ENCODE results near the gene MRPL46.
"Not testable (repeated sequence)": the region's sequence is repeated elsewhere in the genome, so short reads cannot be mapped to it uniquely, and the experiment has no call there.

The MRPL46 gene

GRCh38 chr15:88438181-88438580 lies 29.0 kb downstream of the MRPL46 start:
- no peak for DNase-seq

DNA sequence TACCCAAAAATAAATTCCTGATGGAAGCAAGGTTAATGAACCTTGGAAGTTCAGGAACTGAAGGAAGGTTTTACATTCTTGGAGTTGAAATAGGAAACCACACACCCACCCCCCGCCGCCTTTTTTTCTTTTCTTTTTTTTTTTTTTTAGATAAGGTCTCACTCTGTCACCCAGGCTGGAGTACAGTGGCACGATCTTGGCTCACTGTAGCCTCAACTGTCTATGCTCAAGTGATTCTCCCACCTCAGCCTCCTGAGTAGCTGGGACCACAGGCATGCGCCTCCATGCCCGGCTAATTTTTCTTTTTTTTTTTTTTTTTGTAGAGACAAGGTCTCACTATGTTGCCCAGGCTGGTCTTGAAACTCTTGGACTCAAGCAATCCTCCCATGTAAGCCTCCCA lies 33.1 kb downstream of the MRPL46 start:
- DNase-seq, result not testable (repeated sequence)

DNA sequence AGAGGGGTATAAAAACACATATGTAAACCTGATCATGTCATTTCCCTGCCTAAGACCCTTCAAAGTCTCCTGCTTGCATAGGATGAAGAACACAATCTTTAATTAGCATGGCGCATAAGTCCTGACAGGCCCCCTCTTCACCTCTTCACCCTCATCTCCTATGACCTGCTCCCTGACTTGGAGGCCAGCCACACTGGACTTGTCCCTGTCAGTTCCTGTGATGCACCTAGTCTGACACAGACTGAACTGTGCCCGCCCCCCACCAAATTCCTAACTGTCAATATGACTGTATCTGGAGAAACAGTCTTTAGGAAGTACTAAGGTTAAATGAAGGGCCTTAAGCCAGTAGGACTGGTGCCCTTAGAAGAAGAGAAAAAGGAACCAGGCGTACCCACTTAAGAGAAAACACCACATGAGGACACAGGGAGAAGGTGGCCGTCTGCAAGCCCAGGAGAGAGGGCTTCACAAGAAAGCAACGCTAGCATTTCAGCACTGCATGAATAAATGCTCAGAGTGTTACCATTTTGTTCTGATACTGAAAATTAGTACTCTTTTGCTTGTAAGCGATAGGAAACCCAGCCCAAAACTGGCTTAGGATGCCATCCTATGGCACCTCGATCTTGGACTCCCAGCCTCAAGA lies 34.0 kb downstream of the MRPL46 start:
- no peak for DNase-seq

- no peak for DNase-seq
These were observed 35.7 kb downstream of the MRPL46 start for GRCh38 chr15:88431441-88431840.

DNA sequence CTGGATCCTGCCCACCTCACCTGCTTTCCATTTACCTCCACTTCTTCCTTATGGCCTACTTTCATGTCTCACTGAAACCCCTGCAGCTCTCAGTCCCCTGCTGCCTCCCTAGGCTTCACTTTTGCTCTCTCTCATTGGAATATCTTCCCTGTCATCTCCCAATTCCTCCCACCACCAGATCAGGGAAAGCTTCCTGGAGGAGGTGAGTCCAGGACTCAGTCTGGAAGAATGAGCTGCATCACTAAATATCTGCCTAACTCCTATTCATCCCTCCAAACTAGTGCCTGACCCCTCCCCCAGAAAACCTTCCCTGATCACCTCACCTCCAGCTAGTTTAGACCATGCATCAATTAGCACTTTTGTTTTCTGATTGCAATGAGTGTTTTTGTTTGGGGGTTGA lies 37.1 kb downstream of the MRPL46 start:
- no peak for DNase-seq

DNA sequence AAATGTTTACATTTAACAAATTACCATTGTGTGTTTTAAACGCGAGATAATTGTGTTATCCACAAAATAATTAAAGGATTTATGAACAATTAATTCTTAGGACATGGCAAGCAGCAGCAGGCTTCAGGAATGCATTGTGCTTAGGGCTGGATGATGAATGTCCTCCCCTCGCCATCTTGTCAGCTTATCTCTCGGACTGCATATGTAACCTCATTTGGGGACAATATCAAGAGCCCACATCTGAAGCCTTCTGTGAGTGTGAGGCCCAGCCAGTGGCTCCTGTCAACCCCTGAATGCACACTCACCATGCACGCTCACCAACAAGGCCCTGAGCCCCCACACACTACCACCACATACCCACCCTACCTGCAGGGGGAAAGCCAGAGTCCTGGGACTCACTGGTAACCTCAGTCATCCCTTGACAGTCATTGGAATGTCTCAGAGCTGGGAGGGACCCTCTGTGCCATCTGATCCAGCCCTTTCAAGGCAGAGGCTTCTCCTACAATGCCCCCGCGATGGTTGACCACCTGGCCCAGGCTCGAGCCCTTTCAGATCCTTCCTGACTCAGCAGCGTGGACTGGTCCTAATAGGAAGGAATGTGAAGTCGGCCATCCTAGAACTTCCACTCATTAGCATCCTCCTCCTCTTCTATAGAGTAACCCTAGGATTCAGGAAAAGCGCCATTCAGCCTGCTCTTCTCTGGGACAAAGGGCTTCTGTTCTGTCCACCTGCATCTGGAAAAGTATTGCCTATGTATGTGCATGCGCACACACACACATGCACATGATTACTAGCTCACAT lies 38.2 kb downstream of the MRPL46 start:
- DNase-seq, result no peak

GRCh38 chr15:88428053-88428452 lies 39.1 kb downstream of the MRPL46 start:
- DNase-seq, result no peak

DNA sequence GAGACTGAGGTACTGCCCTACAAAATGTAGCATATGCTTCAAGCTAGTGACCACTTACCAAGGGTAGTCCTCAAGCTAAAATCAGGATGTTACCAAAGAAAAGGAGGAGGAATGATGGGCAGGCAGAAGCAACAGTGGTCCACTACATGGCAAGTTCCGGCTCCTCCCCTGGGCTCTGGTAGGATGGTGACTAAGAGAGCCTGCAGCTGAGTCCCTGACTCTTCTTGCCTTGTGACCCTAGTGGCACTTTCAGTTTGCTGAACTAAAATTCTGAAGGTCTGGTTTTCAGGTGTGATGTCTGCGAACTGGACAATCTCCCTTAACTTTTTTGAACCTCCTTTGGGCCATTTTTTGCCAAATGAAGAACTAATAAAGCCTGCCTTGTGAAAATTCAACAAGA lies 40.9 kb downstream of the MRPL46 start:
- DNase-seq, result no peak

GRCh38 chr15:88423331-88423730 lies 43.9 kb downstream of the MRPL46 start:
- no peak for DNase-seq

- DNase-seq, result no peak
These were observed 47.4 kb downstream of the MRPL46 start for GRCh38 chr15:88419830-88420229.

All from DMS153 (cell line).